B cell (primary cell): Measurements from ENCODE around the gene UMAD1.

Experiments used
- CTCF ChIP-seq: fragments of 200-600 bp; IDR thresholded peaks from one replicate; pipeline ENCODE4 v1.8.0; 2022; ENCODE audit warnings: antibody characterized with exemption, mild to moderate bottlenecking
- EZH2 ChIP-seq: IDR thresholded peaks from 2 replicates; pipeline ENCODE4 v1.6.1; 2012; ENCODE audit warnings: borderline replicate concordance, low read depth, mild to moderate bottlenecking, moderate library complexity, low read length; ENCODE audit not compliant: insufficient read depth, poor library complexity, severe bottlenecking

DNA sequence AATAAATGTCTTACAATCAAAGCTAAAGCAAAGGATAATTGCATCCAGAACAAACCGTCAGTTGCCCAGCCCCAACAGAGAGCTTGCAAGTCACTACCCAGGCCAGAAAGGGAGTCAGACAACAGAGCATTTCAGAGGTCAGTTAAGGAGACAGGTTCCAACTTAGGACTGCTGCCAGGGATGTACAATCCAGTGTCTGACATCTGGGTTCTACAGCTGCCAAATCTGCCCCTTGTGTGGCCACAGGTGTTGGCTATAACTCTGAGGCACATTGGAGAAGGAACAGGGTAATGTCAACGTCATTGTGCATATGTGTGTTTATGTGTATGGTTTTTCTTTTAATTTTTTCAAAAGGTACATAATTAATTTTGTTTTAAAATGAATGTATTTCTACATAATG lies 242.8 kb downstream of the UMAD1 start:
- TF ChIP-seq CTCF (no peak), EZH2 (no peak)
